Brain microvascular endothelial cell (primary cell): ENCODE results near the gene CAV2.

Experiments
- DNase-seq: peaks from one replicate; pipeline ENCODE4 v3.0.0-alpha.2; 2020
- H3K27ac ChIP-seq: fragments of 250-450 bp; sonication (Bioruptor Pico); 2 replicates; pipeline ENCODE4 v1.5.1; 2020; ENCODE audit warnings: mild to moderate bottlenecking, moderate library complexity
- H3K27me3 ChIP-seq: fragments of 250-450 bp; sonication (Bioruptor Pico); replicated peaks from 2 replicates; pipeline ENCODE4 v1.5.1; 2020; ENCODE audit warnings: mild to moderate bottlenecking
- H3K36me3 ChIP-seq: fragments of 250-450 bp; sonication (Bioruptor Pico); replicated peaks from 2 replicates; pipeline ENCODE4 v1.5.1; 2020; ENCODE audit warnings: mild to moderate bottlenecking
- H3K4me3 ChIP-seq: 2 replicates; pipeline ENCODE4 v1.5.1; 2011; ENCODE audit warnings: low read depth, mild to moderate bottlenecking, control low read depth, low read length, moderate library complexity
- in situ Hi-C: cut with HindIII; loops from 2 replicates; pipeline ENCODE4 v1.10.0; 2017; ENCODE audit warnings: low sequenced_read_pairs, low pct_ligation_motif_present
- TF ChIP-seq, protein P1 (sequence below): IDR thresholded peaks from 2 replicates; pipeline ENCODE4 v1.5.1; 2011; ENCODE audit warnings: low read depth, mild to moderate bottlenecking, moderate library complexity, low read length, control low read depth, inconsistent platforms; ENCODE audit errors: missing control alignments

Gene CAV2

GRCh38 chr7:116551692-116552091 lies 52.2 kb downstream of the CAV2 start:
- Histone ChIP-seq H3K36me3 (peaks cover 57% of the 10 kb centered on the region), H3K27ac (no peak overlapping the region), H3K27me3 (no peaks in the 10 kb centered on the region), H3K4me3 (no peak overlapping the region)
- TF ChIP-seq, protein P1, sequence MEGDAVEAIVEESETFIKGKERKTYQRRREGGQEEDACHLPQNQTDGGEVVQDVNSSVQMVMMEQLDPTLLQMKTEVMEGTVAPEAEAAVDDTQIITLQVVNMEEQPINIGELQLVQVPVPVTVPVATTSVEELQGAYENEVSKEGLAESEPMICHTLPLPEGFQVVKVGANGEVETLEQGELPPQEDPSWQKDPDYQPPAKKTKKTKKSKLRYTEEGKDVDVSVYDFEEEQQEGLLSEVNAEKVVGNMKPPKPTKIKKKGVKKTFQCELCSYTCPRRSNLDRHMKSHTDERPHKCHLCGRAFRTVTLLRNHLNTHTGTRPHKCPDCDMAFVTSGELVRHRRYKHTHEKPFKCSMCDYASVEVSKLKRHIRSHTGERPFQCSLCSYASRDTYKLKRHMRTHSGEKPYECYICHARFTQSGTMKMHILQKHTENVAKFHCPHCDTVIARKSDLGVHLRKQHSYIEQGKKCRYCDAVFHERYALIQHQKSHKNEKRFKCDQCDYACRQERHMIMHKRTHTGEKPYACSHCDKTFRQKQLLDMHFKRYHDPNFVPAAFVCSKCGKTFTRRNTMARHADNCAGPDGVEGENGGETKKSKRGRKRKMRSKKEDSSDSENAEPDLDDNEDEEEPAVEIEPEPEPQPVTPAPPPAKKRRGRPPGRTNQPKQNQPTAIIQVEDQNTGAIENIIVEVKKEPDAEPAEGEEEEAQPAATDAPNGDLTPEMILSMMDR, result no peak
- no peak for DNase-seq
- in situ Hi-C loops, result no loop called here

GRCh38 chr7:116552602-116553001 lies 53.1 kb downstream of the CAV2 start:
- Histone ChIP-seq H3K27ac (no peak overlapping the region), H3K27me3 (no peaks in the 10 kb centered on the region), H3K36me3 (peaks cover 56% of the 10 kb centered on the region), H3K4me3 (no peak overlapping the region)
- TF ChIP-seq, protein P1, result no peak
- in situ Hi-C loops, result no loop called here
- no peak for DNase-seq

- in situ Hi-C loops, result no loop called here
- DNase-seq, result no peak
- Histone ChIP-seq H3K27me3 (no peaks in the 10 kb centered on the region), H3K4me3 (no peak overlapping the region), H3K27ac (no peak overlapping the region), H3K36me3 (peaks cover 54% of the 10 kb centered on the region)
- TF ChIP-seq, protein P1, result no peak
Measured at GRCh38 chr7:116553168-116553964, 53.8 kb downstream of the CAV2 start.

DNA sequence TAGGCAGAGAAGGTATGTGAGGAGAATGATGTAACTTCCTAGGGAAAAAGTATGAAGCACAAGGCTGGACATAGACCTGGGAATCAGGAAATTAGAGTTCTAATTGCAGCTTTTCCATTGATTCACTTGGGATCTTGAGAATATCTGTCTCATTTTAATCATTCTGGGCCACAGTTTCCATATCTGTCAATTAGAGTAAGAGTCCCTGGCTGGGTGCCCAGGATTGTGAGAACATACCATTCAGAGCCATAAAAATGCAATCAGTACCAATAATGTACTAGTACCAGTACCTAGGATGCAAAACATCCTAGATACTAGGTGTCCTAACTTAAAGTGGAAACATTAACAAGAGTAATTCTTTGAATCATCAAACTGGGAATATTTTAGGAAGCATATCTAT lies 54.9 kb downstream of the CAV2 start:
- no peak overlapping the region for H3K27ac ChIP-seq

DNA sequence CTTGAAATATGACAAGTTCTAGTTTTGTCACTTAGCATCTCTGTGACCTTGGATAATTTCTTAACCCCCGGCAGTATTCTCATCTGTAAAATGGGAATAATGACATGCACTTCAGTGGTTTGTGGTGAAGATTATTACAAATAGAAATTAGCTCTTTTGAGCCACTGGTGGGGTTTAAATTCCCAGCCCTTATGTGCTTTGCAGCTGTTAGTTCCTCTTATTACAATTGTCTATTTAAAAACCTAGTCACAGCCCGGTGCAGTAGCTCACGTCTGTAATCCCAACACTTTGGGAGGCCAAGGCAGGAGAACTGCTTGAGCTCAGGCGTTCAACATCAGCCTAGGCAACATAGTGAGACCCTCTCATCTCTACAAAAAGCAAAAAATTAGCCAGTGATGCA lies 55.4 kb downstream of the CAV2 start:
- DNase-seq, result no peak
- Histone ChIP-seq H3K4me3 (no peak overlapping the region), H3K27me3 (no peaks in the 10 kb centered on the region), H3K27ac (no peak overlapping the region), H3K36me3 (peaks cover 56% of the 10 kb centered on the region)
- in situ Hi-C loops, result no loop called here
- TF ChIP-seq, protein P1, result no peak

More for the DNA sequence above, 54.9 kb downstream of the CAV2 start:
- H3K27me3 ChIP-seq, result no peaks in the 10 kb centered on the region
- in situ Hi-C loops, result no loop called here
- H3K36me3 ChIP-seq, result peaks cover 55% of the 10 kb centered on the region
- H3K4me3 ChIP-seq, result no peak overlapping the region
- no peak for DNase-seq
- TF ChIP-seq, protein P1, result no peak

GRCh38 chr7:116557066-116557585 lies 57.6 kb downstream of the CAV2 start:
- TF ChIP-seq, protein P1, result no peak
- in situ Hi-C loops, result no loop called here
- Histone ChIP-seq H3K4me3 (no peak overlapping the region), H3K27me3 (no peaks in the 10 kb centered on the region), H3K27ac (no peak overlapping the region), H3K36me3 (peaks cover 39% of the 10 kb centered on the region)
- no peak for DNase-seq
